COR-L47 (cell line): ENCODE data around the gene TRABD.

ENCODE experiments used
- DNase-seq: peaks from one replicate; lab custom pipeline; 2025; lab: John Stamatoyannopoulos, UW

TRABD gene

GRCh38 chr22:50186761-50187523 is 1.2 kb downstream of the TRABD start:
- no peak for DNase-seq

DNA sequence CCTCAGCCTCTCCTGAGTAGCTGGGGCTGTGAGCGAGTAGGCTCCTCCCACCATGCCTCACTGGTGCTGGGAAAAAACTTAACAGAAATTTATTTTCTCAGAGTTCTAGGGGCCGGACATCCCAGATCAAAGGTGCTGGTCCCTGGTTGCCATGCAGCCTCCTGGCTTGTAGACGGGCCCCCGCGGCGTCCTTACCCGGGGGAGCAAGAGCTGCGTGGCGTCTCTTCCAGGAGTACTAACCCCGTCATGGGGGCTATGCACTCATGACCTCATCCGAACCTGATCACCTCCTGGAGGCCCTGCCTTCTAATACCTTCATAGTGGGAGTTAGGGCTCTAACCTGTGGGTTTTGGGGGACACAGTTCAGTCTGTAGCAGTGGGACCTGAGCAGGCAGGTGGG is 2.6 kb downstream of the TRABD start:
- no peak for DNase-seq

- peak; percentile 54 for DNase-seq
Measured at GRCh38 chr22:50189184-50189848, 3.6 kb downstream of the TRABD start.

- no peak for DNase-seq
Measured at GRCh38 chr22:50189849-50190181, 4.1 kb downstream of the TRABD start.

DNA sequence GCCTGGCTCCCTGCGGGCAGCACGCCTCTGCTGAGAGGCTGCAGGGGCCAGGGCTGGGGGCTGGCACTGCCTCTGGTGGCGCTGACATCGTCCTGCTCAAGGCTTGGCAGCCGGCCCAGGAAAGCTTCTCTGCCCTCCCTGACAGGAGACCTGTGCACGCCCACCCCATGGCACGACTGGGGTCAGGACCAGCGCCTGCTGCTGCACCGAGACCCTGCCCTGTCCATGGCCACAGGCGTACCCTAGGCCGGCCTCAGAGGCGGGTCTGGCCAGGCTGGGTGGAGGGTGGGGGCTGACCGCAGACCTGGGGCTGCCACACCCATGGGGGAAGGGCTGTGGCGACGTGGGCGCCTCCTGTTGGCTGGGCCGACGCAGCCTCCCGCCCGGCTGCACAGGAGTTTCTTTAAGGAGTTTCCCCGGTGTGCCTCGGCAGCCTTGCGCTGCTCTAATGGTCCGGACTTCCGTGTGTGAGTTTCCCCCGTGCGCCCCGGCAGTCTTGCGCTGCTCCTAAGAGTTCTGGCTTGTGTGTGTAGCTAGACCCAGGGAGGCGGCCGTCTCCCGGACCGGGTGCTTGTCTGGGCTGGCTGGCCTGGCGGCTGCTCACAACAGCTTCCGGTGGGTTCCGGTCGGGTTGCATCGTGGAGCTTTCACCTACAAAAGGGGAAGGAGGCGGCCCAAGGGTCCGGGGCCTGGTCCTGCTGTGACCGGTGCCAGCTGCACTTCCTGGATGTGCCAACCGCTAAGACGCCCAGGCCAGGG is 4.6 kb downstream of the TRABD start:
- peak; percentile 49 for DNase-seq

- DNase-seq, result no peak
Measured at GRCh38 chr22:50190941-50191741, 5.4 kb downstream of the TRABD start.

- no peak for DNase-seq
Measured at GRCh38 chr22:50192436-50193204, 6.9 kb downstream of the TRABD start.

DNA sequence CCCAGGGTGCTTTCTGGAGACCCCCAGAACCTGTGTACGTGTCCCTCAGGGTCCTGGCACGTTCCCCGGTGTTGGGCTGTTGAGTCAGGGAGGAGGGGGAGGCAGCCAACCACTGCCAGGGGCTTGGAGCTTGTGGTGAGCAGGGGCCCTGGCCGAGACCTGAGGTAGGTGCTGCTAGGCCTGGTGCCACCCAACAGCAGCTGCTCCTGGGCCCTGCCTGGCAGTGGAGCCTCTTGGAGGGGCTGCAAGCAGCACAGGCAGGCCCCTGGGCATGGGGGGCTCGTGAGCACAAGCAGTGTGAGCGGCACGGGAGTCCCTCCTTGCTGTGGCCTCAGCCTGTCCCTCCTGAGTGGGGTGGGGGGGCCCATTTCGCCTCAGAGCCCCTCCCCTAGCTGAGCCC is 7.9 kb downstream of the TRABD start:
- DNase-seq, result no peak

- no peak for DNase-seq
Measured at GRCh38 chr22:50194037-50194805, 8.5 kb downstream of the TRABD start.

- DNase-seq, result no peak
Measured at GRCh38 chr22:50196256-50196655, 10.5 kb downstream of the TRABD start.

DNA sequence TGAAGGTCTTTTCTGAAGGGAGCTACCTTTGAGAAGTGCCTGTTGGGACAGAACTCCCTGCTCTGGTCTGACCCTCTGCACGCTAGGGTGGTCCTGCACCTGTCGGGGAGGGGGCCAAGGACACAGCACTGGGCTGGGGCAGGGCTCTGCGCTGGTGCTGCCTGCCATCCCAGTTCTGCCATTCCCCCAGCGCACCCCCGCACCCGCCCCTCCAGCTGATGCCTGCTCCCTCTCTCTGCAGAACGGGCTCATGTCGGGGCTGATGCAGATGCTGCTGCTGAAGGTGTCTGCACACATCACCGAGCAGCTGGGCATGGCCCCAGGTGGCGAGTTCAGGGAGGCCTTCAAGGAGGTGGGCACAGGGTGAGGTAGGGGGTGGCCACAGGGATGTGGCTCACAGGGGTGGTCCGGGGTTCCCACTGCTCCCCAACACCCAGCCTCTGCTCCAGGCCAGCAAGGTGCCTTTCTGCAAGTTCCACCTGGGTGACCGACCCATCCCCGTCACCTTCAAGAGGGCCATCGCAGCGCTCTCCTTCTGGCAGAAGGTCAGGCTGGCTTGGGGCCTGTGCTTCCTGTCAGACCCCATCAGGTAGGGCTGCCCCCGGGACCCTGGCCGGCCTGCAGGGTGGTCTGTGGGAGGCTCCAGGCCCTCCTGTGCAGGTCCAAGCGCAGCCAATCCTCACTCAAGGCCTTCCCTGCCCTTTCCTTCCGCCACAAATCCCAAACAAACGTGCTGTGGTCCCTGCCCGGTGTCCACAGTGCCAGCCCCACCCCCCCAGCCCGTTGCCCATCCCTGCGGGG is 11.5 kb downstream of the TRABD start:
- no peak for DNase-seq

DNA sequence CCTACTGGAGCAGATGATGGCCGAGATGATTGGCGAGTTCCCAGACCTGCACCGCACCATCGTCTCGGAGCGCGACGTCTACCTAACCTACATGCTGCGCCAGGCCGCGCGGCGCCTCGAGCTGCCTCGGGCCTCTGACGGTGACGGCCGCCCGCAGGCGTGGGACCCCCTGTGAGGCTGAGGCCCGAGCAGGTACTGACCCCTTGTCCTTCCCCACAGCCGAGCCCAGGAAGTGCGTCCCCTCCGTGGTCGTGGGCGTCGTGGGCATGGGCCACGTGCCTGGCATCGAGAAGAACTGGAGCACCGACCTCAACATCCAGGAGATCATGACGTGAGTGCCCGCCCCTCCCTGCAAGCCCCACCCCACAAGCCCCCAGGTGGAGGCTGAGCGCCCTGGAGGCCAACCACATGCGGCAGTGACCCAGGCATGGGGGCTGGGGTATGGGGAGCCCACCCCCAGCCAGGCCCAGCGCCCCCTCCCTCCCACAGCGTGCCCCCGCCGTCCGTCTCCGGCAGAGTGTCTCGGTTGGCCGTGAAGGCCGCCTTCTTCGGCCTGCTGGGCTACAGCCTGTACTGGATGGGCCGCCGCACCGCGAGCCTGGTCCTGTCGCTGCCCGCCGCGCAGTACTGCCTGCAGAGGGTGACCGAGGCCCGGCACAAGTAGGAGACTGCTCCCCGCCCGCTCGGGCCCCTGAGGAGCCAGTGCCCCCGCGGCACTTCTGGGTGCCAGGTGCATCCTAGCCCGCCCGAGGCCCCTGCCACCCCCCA is 12.3 kb downstream of the TRABD start:
- DNase-seq, result no peak

- DNase-seq, result no peak
Measured at GRCh38 chr22:50198624-50199017, 12.9 kb downstream of the TRABD start.

DNA sequence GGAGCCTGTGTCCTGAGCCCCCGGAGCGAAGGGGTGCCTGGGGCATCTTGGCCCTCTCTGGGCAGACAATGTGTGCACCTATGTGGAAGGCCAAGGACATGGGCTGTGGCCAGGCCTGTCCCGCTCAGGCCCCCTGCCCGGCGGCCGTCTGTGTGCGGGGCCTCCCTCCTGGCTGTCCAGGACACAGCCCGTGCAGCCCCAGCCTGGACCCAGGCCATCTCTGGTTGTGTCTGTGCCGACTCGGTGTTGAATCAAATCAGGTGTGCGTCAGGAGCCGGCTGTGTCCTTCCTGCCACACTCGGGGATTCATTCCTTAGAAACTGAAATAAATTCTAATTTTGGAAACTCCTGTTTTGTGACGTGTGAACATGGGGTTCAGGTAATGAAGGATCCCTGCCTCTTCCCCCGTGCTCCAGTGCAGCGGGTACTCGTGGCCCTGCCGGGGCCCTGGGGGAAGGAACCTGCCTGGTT is 13.6 kb downstream of the TRABD start:
- DNase-seq, result no peak

DNA sequence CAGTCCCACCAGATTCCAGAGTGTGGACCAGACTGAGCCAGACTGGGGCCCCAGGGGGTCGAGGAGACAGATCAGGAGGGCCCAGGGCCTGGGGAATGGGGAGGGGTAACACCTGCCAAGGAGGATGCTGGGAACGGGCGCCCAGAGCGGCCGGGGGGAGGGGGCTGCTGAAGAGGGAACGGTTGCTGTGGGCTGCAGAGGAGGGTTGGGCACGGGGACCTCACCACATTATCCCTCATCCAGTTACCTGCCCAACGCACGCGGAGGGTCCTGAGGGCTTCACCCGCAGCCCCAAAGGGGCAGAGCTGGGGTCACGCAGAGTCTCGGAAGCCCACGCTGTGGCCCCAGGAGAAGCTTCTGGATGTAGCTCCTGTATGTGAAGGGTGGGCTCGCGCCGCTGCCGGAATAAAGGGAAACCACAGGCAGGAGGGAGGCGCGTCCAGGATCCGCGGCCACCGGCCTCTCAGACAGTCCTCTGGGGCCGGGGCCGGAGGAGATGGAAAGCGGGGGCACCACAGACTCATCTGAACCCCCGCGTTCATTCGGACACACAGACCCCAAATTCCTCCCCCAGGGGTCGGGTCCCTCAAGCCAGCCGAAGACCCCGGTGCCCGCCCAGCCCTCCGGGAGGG is 14.2 kb downstream of the TRABD start:
- DNase-seq, result no peak

- peak; percentile 88 for DNase-seq
Measured at GRCh38 chr22:50200461-50201190, 14.9 kb downstream of the TRABD start, which contains the start of gene SELENOO. Gene SELENOO, plus strand, starts transcription at chr22:50201011. Its CDS starts 26 bp downstream, at chr22:50201037.
